HepG2 (cell line): ENCODE measurements around the gene ATG4B. TPM values are rescaled to one million over a fixed set of nuclear protein-coding genes. Genes with fewer than 3 reads are reported as not detected.
A peak's percentile ranks its signal among the peaks of the same experiment; 100 is the strongest.

Experiments used
- BRCA1 ChIP-seq: sonication (generic); formaldehyde crosslinking; IDR thresholded peaks from 2 replicates; pipeline ENCODE4 v1.4.0; 2020; ENCODE audit warnings: missing genetic modification reagents
- KDM6A ChIP-seq: IDR thresholded peaks from 2 replicates; pipeline ENCODE4 v1.6.1; 2016; ENCODE audit warnings: low read depth
- KIAA2018 ChIP-seq: sonication (generic); formaldehyde crosslinking; IDR thresholded peaks from 2 replicates; pipeline ENCODE4 v1.5.0; 2020; ENCODE audit warnings: mild to moderate bottlenecking, missing genetic modification reagents, borderline replicate concordance
- KMT2A ChIP-seq: sonication (generic); formaldehyde crosslinking; IDR thresholded peaks from 2 replicates; pipeline ENCODE4 v1.4.0; 2020; ENCODE audit warnings: missing genetic modification reagents
- TOPORS ChIP-seq: sonication (generic); formaldehyde crosslinking; IDR thresholded peaks from 2 replicates; pipeline ENCODE4 v1.8.0; 2023; ENCODE audit warnings: mild to moderate bottlenecking, missing genetic modification reagents
- ZBTB20 ChIP-seq: sonication (generic); formaldehyde crosslinking; IDR thresholded peaks from 2 replicates; pipeline ENCODE4 v1.8.1; 2023; ENCODE audit warnings: missing genetic modification reagents, low read depth, mild to moderate bottlenecking, borderline replicate concordance
- ZNF777 ChIP-seq: sonication (generic); formaldehyde crosslinking; IDR thresholded peaks from 2 replicates; pipeline ENCODE4 v1.4.0; 2020; ENCODE audit warnings: missing genetic modification reagents
- ZNF782 ChIP-seq: sonication (generic); formaldehyde crosslinking; IDR thresholded peaks from 2 replicates; pipeline ENCODE4 v1.4.0; 2020; ENCODE audit warnings: missing genetic modification reagents, mild to moderate bottlenecking, borderline replicate concordance
- ZNF792 ChIP-seq: IDR thresholded peaks from 2 replicates; pipeline ENCODE4 v1.6.1; 2016
- ZNF878 ChIP-seq: sonication (generic); formaldehyde crosslinking; IDR thresholded peaks from 2 replicates; pipeline ENCODE4 v1.8.1; 2023; ENCODE audit warnings: mild to moderate bottlenecking, missing genetic modification reagents, moderate library complexity
- polyA plus RNA-seq, 8 experiments: library from polyadenylated mRNA; depleted of rRNA in 3 of 8; stranded (reverse) in 7 of 8; unstranded in 1 of 8; fragments of >200 nt; fragmentation: Illumina TruSeq in 4 of 8; extraction: Trizol in 4 of 8; gene quantifications; 2 replicates each; pipeline versions ENCODE4 v1.2.1 to v1.2.3, GENCODE V29; 2011 to 2016; ENCODE audit warnings: low read depth in 4 of 8, missing spikeins in 1 of 8, mixed read lengths in 1 of 8; ENCODE audit not compliant: insufficient read depth in 1 of 8
- total RNA-seq, 5 experiments: library from RNA; depleted of rRNA; stranded (reverse); fragments of >200 nt; fragmentation: Illumina TruSeq; extraction: Trizol; gene quantifications; 2 replicates each; pipeline ENCODE4 v1.2.3, GENCODE V29; 2016; ENCODE audit warnings: low read depth in 1 of 5
- TF ChIP-seq, protein P1 (sequence below): sonication (generic); formaldehyde crosslinking; IDR thresholded peaks from 2 replicates; pipeline ENCODE4 v1.9.0; 2022; ENCODE audit warnings: missing genetic modification reagents, mild to moderate bottlenecking, borderline replicate concordance
- TF ChIP-seq, protein P2 (sequence below): sonication (generic); formaldehyde crosslinking; IDR thresholded peaks from 2 replicates; pipeline ENCODE4 v1.9.0; 2021; ENCODE audit warnings: mild to moderate bottlenecking, missing genetic modification reagents

The ATG4B gene
- total and polyA plus RNA-seq, 2 of the 13 experiments (the other 11 are each of a cell fraction or from before 2014, with no cell fraction given), result 95.5 to 239 TPM

DNA sequence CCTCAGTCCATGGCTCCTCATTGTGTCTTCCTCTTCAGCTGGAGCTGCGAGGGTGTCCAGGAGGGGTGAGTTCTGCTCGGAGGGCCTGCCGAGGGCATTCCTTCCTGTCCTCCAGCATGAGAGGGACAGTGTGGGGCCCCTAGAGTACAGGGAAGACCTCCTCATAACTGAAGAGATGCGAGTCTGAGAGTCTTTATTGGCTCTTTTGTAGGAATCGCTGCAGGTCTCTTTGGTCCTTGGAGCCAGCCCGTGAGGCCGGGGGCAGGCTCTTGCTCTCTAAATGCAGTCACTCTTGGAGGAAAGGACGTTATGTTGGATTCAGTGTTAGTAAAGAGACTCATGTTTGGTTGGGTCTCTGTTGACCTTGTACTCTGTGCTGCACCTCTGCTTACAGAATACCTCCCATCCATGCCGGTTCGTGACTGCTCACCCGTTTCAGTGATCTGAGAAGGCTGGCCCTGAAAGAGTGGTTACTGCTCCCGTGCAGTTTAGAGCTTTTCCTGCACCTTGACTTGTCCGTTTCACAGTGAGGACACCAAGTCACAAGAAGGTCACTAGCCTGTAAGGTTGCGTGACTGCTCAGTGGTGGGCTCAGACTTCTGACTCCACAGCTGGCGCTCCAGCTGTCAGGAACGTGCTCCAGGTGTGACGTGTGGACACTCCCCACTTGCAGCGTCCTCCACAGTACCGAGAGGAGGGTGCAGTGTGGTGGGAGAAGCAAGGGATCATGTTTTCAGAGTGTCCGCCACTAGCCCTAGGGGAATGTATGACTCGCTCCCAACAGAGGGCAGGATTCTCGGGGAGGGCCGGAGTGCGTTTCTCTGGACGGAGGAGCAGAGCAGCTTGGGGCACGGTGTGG lies 7.8 kb downstream of the ATG4B start (continued):
- no peak for TF ChIP-seq KIAA2018
- peak; percentile 55; the same call in 1 of the 2 replicates for TF ChIP-seq KDM6A
- peak; percentile 43; the same call in 1 of the 2 replicates for TF ChIP-seq ZNF782 (CRISPR knock-in tag)
- peak; percentile 84 for TF ChIP-seq KMT2A (CRISPR knock-in tag)
- TF ChIP-seq ZNF792 (CRISPR knock-in tag), result no peak
- peak; percentile 43; the same call in 1 of the 2 replicates for TF ChIP-seq BRCA1 (CRISPR knock-in tag)
- no peak; the same call in 1 of the 2 replicates for TF ChIP-seq ZNF777 (CRISPR knock-in tag)
- TF ChIP-seq ZBTB20 (CRISPR knock-in tag), result peak; percentile 87; the same call in 1 of the 2 replicates
- TF ChIP-seq ZNF878, result no peak
- TF ChIP-seq, protein P1, sequence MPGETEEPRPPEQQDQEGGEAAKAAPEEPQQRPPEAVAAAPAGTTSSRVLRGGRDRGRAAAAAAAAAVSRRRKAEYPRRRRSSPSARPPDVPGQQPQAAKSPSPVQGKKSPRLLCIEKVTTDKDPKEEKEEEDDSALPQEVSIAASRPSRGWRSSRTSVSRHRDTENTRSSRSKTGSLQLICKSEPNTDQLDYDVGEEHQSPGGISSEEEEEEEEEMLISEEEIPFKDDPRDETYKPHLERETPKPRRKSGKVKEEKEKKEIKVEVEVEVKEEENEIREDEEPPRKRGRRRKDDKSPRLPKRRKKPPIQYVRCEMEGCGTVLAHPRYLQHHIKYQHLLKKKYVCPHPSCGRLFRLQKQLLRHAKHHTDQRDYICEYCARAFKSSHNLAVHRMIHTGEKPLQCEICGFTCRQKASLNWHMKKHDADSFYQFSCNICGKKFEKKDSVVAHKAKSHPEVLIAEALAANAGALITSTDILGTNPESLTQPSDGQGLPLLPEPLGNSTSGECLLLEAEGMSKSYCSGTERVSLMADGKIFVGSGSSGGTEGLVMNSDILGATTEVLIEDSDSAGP (CRISPR knock-in tag), result peak; percentile 88; the same call in 1 of the 2 replicates
- TF ChIP-seq TOPORS (CRISPR knock-in tag), result peak; percentile 87
- TF ChIP-seq, protein P2, sequence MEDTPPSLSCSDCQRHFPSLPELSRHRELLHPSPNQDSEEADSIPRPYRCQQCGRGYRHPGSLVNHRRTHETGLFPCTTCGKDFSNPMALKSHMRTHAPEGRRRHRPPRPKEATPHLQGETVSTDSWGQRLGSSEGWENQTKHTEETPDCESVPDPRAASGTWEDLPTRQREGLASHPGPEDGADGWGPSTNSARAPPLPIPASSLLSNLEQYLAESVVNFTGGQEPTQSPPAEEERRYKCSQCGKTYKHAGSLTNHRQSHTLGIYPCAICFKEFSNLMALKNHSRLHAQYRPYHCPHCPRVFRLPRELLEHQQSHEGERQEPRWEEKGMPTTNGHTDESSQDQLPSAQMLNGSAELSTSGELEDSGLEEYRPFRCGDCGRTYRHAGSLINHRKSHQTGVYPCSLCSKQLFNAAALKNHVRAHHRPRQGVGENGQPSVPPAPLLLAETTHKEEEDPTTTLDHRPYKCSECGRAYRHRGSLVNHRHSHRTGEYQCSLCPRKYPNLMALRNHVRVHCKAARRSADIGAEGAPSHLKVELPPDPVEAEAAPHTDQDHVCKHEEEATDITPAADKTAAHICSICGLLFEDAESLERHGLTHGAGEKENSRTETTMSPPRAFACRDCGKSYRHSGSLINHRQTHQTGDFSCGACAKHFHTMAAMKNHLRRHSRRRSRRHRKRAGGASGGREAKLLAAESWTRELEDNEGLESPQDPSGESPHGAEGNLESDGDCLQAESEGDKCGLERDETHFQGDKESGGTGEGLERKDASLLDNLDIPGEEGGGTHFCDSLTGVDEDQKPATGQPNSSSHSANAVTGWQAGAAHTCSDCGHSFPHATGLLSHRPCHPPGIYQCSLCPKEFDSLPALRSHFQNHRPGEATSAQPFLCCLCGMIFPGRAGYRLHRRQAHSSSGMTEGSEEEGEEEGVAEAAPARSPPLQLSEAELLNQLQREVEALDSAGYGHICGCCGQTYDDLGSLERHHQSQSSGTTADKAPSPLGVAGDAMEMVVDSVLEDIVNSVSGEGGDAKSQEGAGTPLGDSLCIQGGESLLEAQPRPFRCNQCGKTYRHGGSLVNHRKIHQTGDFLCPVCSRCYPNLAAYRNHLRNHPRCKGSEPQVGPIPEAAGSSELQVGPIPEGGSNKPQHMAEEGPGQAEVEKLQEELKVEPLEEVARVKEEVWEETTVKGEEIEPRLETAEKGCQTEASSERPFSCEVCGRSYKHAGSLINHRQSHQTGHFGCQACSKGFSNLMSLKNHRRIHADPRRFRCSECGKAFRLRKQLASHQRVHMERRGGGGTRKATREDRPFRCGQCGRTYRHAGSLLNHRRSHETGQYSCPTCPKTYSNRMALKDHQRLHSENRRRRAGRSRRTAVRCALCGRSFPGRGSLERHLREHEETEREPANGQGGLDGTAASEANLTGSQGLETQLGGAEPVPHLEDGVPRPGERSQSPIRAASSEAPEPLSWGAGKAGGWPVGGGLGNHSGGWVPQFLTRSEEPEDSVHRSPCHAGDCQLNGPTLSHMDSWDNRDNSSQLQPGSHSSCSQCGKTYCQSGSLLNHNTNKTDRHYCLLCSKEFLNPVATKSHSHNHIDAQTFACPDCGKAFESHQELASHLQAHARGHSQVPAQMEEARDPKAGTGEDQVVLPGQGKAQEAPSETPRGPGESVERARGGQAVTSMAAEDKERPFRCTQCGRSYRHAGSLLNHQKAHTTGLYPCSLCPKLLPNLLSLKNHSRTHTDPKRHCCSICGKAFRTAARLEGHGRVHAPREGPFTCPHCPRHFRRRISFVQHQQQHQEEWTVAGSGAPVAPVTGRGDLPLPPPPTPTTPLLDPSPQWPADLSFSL (CRISPR knock-in tag), result peak; percentile 66; the same call in 1 of the 2 replicates
